K562 (cell line): ENCODE measurements around the gene OSGEP. TPM values are rescaled to one million over a fixed set of nuclear protein-coding genes. Genes with fewer than 3 reads are reported as not detected.
A peak's percentile ranks its signal among the peaks of the same experiment; 100 is the strongest.

Experiments
- ARID2 ChIP-seq: fragments of 450-650 bp; IDR thresholded peaks from 2 replicates; pipeline ENCODE4 v1.6.1; 2017; ENCODE audit warnings: antibody characterized with exemption, mild to moderate bottlenecking
- C11orf30 ChIP-seq: fragments of 450-650 bp; IDR thresholded peaks from 2 replicates; pipeline ENCODE4 v1.6.1; 2016; ENCODE audit warnings: low read depth, mild to moderate bottlenecking
- E2F8 ChIP-seq: fragments of 450-650 bp; IDR thresholded peaks from 2 replicates; pipeline ENCODE4 v1.7.1; 2018; ENCODE audit warnings: mild to moderate bottlenecking, low read depth; ENCODE audit not compliant: partially characterized antibody
- EGR1 ChIP-seq: fragments of 450-650 bp; conservative IDR thresholded peaks from 2 replicates; pipeline ENCODE4 v1.6.1; 2017; ENCODE audit warnings: mild to moderate bottlenecking
- ETS1 ChIP-seq: conservative IDR thresholded peaks from 2 replicates; pipeline ENCODE4 v1.6.1; 2011; ENCODE audit warnings: low read depth, mild to moderate bottlenecking, low read length; ENCODE audit not compliant: control insufficient read depth
- FOSL1 ChIP-seq: fragments of 200-800 bp; sonication (Bioruptor generic); conservative IDR thresholded peaks from 2 replicates; pipeline ENCODE4 v1.6.1; 2016; ENCODE audit warnings: missing genetic modification characterization, missing compliant biosample characterization
- GABPA ChIP-seq: fragments of 200-800 bp; sonication (Bioruptor generic); conservative IDR thresholded peaks from 2 replicates; pipeline ENCODE4 v1.6.1; 2016; ENCODE audit warnings: low read depth, missing genetic modification characterization, missing compliant biosample characterization
- HDAC2 ChIP-seq: fragments of 450-650 bp; IDR thresholded peaks from 2 replicates; pipeline ENCODE4 v1.6.1; 2016; ENCODE audit warnings: mild to moderate bottlenecking
- NBN ChIP-seq: fragments of 450-650 bp; IDR thresholded peaks from 2 replicates; pipeline ENCODE4 v1.6.1; 2016; ENCODE audit warnings: low read depth, mild to moderate bottlenecking
- NKRF ChIP-seq: fragments of 450-650 bp; IDR thresholded peaks from 2 replicates; pipeline ENCODE4 v1.6.1; 2016; ENCODE audit warnings: borderline replicate concordance
- OTX1 ChIP-seq: fragments of 450-650 bp; formaldehyde crosslinking; IDR thresholded peaks from 2 replicates; pipeline ENCODE4 v1.4.0; 2022; ENCODE audit warnings: mild to moderate bottlenecking
- PML ChIP-seq: IDR thresholded peaks from 2 replicates; pipeline ENCODE4 v1.6.1; 2012; ENCODE audit warnings: low read length, inconsistent platforms
- PURB ChIP-seq: sonication (generic); formaldehyde crosslinking; IDR thresholded peaks from 2 replicates; pipeline ENCODE4 v1.9.0; 2021; ENCODE audit warnings: low read depth, mild to moderate bottlenecking, missing genetic modification reagents
- SIN3B ChIP-seq: fragments of 450-650 bp; IDR thresholded peaks from 2 replicates; pipeline ENCODE4 v1.6.1; 2017; ENCODE audit warnings: low read depth, mild to moderate bottlenecking, moderate library complexity
- TBP ChIP-seq: optimal IDR thresholded peaks from 2 replicates; pipeline ENCODE3; 2011; ENCODE audit warnings: low read depth, low read length, improper control_type of control experiment
- XRCC5 ChIP-seq: fragments of 200-400 bp; formaldehyde crosslinking; IDR thresholded peaks from 2 replicates; pipeline ENCODE4 v1.6.1; 2017; ENCODE audit warnings: low read depth, mild to moderate bottlenecking, low read length
- ZKSCAN1 ChIP-seq: fragments of 150-350 bp; IDR thresholded peaks from 2 replicates; pipeline ENCODE4 v1.6.1; 2016; ENCODE audit warnings: low read depth, low read length
- ZNF175 ChIP-seq: fragments of 200-800 bp; sonication (Bioruptor generic); IDR thresholded peaks from 2 replicates; pipeline ENCODE4 v1.6.1; 2016; ENCODE audit warnings: low read depth, mild to moderate bottlenecking, missing genetic modification characterization, missing compliant biosample characterization
- ZNF507 ChIP-seq: conservative IDR thresholded peaks from 2 replicates; pipeline ENCODE4 v1.6.1; 2017; ENCODE audit warnings: missing genetic modification characterization, missing compliant biosample characterization
- polyA plus RNA-seq, 8 experiments: library from polyadenylated mRNA; depleted of rRNA in 4 of 8; stranded (reverse) in 5 of 8; unstranded in 3 of 8; fragments of >200 nt; fragmentation: Nextera tagmentation in 2 of 8; fragmentation: Illumina TruSeq in 1 of 8; extraction: Ambion mirVana in 2 of 8; extraction: Trizol in 1 of 8; gene quantifications; 2 replicates each; pipeline versions ENCODE4 v1.2.1 to v1.2.3, GENCODE V29; 2011 to 2014; ENCODE audit warnings: inconsistent platforms in 1 of 8, missing spikeins in 1 of 8
- total RNA-seq, 7 experiments: library from RNA; depleted of rRNA in 6 of 7; stranded (reverse); fragments of >200 nt in 6 of 7; fragmentation: Illumina TruSeq in 2 of 7; extraction: Trizol in 2 of 7; gene quantifications; 2 replicates each; pipeline versions ENCODE4 v1.2.1 to v1.2.3, GENCODE V29; 2011 to 2021; ENCODE audit warnings: low replicate concordance in 1 of 7
- TF ChIP-seq, protein P1 (sequence below): fragments of 250-450 bp; sonication (Bioruptor Pico); IDR thresholded peaks from 2 replicates; pipeline ENCODE4 v1.5.0; 2022; ENCODE audit warnings: mild to moderate bottlenecking

OSGEP gene
- total and polyA plus RNA-seq, 9 of the 15 experiments (the other 6 are each of a cell fraction or from before 2014, with no cell fraction given) = 32.1 to 59.2 (median 44.1) TPM

GRCh38 chr14:20454516-20455354 lies at the start of gene OSGEP, which contains the start of gene APEX1 (continued):
- TF ChIP-seq FOSL1 (no peak; the same call in none of the 2 replicates), ZKSCAN1 (peak; percentile 75; the same call in 1 of the 2 replicates), GABPA (tag) (peak; percentile 53; the same call in 1 of the 2 replicates), ZNF507 (tag) (no peak), NBN (peak; percentile 52; the same call in 1 of the 2 replicates), ARID2 (no peak), EGR1 (peak; percentile 82), XRCC5 (0 out of 2 replicates have a peak, but pooled peaks have one; percentile 15), HDAC2 (peak; percentile 88; the same call in 1 of the 2 replicates), SIN3B (peak; percentile 49; the same call in 1 of the 2 replicates), OTX1 (CRISPR knock-in tag) (no peak), PML (peak; percentile 48; the same call in 1 of the 2 replicates), TBP (peak; percentile 87), NKRF (peak; percentile 98), ETS1 (peak; percentile 44; the same call in 1 of the 2 replicates), PURB (no peak), ZNF175 (CRISPR knock-in tag) (peak; percentile 59; the same call in 1 of the 2 replicates), C11orf30 (peak; percentile 87), E2F8 (no peak)
- TF ChIP-seq, protein P1, sequence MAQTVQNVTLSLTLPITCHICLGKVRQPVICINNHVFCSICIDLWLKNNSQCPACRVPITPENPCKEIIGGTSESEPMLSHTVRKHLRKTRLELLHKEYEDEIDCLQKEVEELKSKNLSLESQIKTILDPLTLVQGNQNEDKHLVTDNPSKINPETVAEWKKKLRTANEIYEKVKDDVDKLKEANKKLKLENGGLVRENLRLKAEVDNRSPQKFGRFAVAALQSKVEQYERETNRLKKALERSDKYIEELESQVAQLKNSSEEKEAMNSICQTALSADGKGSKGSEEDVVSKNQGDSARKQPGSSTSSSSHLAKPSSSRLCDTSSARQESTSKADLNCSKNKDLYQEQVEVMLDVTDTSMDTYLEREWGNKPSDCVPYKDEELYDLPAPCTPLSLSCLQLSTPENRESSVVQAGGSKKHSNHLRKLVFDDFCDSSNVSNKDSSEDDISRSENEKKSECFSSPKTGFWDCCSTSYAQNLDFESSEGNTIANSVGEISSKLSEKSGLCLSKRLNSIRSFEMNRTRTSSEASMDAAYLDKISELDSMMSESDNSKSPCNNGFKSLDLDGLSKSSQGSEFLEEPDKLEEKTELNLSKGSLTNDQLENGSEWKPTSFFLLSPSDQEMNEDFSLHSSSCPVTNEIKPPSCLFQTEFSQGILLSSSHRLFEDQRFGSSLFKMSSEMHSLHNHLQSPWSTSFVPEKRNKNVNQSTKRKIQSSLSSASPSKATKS (CRISPR knock-in tag) = no peak
